GM18907 (cell line): ENCODE results near the gene GCH1.

Source experiments
- ATAC-seq: cut with Tn5 transposase; IDR thresholded peaks from one replicate; pipeline ENCODE4 v1.9.1; 2021; ENCODE audit warnings: mild to moderate bottlenecking, moderate library complexity; ENCODE audit not compliant: unreplicated experiment

The GCH1 gene

GRCh38 chr14:54829486-54830224 lies 73.0 kb downstream of the GCH1 start:
- ATAC-seq = no peak

DNA sequence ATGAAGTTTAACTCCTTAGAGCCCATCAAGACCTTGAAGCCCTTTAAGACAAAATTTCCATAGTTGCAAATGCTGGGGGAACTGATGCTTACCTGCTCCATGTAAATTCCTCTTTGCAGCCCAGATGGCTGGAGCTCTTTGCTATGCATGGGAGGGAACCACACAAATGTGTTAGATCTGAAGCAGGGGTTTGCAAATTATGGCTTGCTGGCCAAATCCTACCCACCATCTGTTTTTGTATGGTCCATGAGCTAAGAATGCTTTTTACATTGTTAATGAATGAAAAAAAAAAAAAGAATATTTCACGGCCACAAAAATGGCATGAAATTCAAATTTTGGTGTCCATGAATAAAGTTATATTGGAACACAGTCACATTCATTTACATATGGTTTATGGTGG lies 74.6 kb downstream of the GCH1 start:
- no peak for ATAC-seq

- ATAC-seq = no peak
Measured at GRCh38 chr14:54823757-54824549, 78.7 kb downstream of the GCH1 start.

GRCh38 chr14:54822685-54823084 lies 79.9 kb downstream of the GCH1 start:
- ATAC-seq = no peak

GRCh38 chr14:54818201-54819133 lies 84.2 kb downstream of the GCH1 start:
- no peak for ATAC-seq

DNA sequence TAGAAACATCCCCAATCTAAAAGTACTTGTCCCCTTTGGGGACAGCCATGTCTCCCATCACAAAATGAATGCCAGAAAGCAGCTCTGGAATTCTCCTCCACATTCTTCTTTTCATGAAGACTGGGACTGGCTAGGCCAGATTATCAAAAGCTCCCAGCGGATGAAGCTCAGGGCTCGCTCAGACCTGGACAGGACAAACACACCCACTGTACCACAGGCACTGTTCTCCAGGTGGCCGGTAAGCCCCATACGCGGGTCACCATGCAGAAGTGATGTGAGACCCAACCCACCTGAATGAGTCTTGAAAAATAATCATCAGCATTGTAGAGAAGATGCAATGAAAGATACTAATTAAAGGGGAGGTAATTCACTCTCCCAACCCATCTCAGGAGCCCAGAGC lies 85.1 kb downstream of the GCH1 start:
- ATAC-seq = no peak

DNA sequence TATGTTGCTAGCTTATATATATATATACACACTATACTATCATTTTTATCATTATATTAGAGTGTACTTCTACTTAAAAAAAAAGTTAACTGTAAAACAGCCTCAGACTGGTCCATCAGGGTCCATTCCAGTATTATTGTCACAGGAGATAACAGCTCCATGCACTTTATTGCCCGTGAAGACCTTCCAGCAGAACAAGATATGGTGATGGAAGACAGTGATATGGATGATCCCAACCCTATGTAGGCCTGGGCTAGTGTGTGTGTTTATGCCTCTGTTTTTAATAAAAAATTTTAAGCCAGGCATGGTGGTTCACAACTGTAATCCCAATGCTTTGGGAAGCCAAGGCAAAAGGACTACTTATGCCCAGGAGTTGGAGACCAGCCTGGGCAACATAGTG lies 86.2 kb downstream of the GCH1 start:
- no peak for ATAC-seq

GRCh38 chr14:54815515-54815914 lies 87.1 kb downstream of the GCH1 start:
- ATAC-seq = no peak

DNA sequence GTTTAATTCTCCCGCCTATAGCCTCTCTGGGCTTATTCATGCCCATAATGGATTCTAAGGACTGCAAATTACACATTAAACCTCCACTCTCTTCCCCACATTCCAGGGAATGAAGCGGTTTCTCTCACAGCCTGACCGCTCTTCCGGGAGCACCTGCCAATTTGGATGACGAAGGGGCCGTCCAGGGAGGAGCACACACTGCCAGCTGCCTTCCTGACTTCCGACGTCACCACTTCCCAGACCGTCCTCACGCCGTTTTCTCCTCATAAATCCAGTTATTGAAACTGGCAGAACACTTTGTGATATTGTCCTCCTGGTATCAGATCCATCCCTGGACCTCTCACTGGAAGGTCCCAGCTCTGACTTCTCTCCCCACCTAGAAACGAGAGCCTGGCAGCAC lies 87.6 kb downstream of the GCH1 start:
- no peak for ATAC-seq

GRCh38 chr14:54814076-54814475 lies 88.5 kb downstream of the GCH1 start:
- ATAC-seq = no peak

- no peak for ATAC-seq
Measured at GRCh38 chr14:54813081-54813480, 89.5 kb downstream of the GCH1 start.

DNA sequence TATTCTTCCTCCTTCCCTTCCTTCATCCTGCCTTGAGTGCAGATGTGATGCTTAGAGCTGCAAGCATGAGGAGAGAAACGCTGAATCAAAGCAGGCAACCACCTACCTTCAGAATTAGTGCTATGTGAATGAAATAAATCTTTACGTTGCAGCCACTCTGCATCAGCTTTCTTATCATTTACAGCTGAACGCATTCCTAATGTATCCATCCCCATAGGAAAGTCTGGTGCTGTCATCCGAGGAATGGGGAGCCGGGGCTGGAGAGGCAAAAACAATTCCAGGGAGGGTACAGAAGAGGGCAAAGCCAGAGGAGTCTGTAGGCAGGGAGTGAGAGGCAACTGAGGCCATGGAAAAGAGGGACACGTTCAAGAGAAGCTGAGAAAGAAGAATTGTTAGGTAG lies 90.0 kb downstream of the GCH1 start:
- no peak for ATAC-seq

GRCh38 chr14:54809767-54810166 lies 92.9 kb downstream of the GCH1 start:
- no peak for ATAC-seq

DNA sequence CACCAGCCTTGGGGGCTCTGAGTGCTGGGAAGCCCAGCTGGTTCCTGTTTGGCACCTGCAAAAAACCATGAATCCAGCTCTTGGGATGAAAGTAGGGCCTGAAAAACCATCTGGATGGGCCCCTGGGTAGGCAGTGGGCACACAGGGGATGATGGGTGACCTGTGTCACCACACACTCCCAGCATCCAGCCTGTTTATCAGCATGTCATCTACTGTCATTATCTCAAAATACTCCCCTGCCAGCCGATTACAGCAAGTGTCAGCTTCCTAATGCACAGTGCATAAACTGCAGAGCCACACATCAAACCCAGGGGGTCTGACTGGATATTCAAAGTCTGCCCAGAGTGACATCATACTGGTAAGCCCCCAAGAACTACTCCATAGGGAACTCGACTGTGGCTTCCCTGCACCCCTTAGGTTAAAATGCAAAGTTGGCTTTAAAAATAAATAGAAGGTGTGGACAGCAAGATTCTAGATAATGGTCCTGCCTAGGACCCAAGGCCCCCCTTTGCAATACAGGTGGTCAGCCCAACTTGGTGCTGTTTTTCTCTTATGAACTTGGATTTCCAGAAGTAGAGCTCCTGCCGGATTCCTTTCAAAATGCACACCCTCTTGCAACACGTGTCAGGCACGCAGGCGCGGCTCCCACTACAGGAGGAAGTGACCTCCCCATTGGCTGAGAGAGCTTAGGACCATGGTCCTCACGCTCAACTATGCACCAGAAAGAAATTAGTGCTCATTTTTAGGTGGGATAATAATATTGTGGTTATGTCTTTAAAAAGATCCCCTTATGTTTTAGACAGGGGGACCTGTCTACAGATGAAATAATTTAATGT lies 94.1 kb downstream of the GCH1 start:
- ATAC-seq = no peak

GRCh38 chr14:54807881-54808280 lies 94.7 kb downstream of the GCH1 start:
- no peak for ATAC-seq

DNA sequence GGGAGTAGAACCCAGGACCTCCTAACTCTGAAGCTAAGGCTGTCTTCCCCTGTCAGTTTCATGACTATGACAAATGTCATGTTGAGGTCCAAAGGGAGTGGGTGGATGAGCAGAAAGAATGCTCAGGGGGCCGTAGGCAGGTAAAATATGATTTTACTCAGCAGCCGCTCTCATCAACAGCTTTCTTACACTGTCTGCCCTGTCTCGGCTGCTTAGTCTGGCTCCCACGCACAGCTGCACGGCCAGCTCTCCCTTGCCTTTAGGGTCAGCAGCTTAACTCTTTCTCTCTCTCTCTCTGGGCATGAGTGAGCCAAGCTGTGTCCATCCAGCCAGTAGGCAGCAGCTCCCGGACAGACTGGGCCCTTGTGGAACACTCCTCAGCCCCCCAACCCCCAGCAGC lies 95.2 kb downstream of the GCH1 start:
- no peak for ATAC-seq

DNA sequence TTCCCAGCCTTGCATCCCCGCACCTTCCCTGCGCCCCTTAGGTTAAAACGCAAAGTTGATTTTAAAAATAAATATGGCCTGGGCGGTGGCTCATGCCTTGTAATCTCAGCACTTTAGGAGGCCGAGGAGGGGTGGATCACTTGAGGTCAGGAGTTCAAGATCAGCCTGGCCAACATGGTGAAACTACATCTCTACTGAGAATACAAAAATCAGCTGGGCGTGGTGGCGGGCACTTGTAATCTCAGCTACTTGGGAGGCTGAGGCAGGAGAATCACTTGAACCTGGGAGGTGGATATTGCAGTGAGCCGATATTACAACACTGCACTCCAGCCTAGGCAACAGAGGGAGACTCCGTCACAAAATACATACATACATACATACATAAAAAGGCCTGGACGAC lies 96.0 kb downstream of the GCH1 start:
- ATAC-seq = no peak

DNA sequence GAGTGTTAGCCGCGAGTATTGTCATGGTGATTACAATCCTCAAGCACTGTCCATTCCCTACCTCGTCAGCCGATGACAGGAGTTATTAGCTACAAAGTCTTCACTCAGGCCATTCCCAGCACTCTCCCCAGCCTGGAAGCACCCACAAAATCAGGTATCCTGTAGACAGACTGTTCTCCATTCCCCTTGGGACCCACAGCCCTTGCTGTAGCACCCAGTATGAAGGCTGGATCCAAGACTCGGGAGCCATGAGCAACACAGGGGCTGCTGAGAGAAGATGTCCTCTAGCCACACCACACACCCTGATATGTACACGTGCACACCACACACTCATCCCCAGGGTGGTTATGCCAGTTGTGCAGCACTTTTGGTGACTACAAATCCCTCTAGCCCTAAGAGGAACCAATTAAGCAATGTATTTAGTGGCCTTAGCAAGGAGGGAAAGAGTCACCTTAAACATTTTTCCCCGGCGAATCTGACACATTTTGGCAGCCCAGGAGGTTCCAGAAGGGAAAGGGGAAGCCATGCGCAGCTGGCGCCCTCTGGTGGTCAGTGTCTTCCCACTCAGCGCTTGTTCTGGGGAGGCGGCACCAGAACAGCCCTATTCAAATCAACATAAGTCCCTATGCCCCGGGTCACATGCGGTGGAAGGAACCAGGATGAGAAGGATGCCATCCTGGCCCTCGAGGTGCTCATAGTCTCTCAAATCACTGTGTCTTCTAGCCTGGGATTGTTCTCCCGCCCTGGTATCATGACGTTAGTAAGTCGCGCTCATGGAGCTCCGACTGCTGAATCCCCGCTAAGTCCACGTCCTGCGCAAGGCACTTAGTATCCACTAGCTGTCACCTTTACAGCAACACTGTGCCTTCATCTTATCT lies 96.9 kb downstream of the GCH1 start:
- ATAC-seq = peak; percentile 71

DNA sequence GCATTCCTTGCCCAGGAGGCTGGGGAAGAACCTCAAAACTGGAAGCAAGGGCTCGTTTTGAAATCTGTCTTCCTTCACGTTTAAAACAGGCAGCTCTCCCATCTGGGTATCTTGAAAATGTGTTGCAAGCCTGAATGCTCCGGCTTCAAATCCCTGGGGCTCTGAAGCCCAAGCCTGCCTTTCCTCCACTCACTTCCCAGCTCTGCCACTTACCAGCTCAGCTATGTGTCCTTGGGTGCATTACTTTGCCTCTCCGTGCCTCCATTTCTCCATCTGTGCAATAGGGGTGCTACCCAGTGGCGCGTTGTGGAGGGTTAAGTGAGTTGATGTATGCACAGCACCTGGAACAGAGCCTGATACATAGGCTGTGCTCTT lies 97.6 kb downstream of the GCH1 start:
- no peak for ATAC-seq
